ENCODE data around the gene CDKN1B. TPM values are rescaled to one million over a fixed set of nuclear protein-coding genes. Genes with fewer than 3 reads are reported as not detected.
A peak's percentile ranks its signal among the peaks of the same experiment; 100 is the strongest.

CDKN1B gene
- total RNA-seq, 1 experiment from 2014 or later: 27.7 TPM

GRCh38 chr12:12682284-12682683 lies 34.9 kb upstream of the CDKN1B start:
- peaks cover 3% of the 10 kb centered on the region for H3K23me2 ChIP-seq (ENCODE audit: insufficient read length, low read depth, low read length, poor library complexity, severe bottlenecking)
- no peaks in the 10 kb centered on the region for H3K9me3 Mint-ChIP-seq
- H2BK120ac ChIP-seq (ENCODE audit: low read depth, low read length, poor library complexity, severe bottlenecking): no peak overlapping the region
- no peak overlapping the region for H3K23ac ChIP-seq (ENCODE audit: insufficient read length, low read depth, low read length)
- H3K4me2 ChIP-seq (ENCODE audit: insufficient read depth, insufficient read length, low read length): no peak overlapping the region
- no peak overlapping the region for H2AFZ ChIP-seq (ENCODE audit: low read length)
- H2BK12ac ChIP-seq (ENCODE audit: insufficient read length, low read depth, low read length): no peak overlapping the region
- H3K79me2 ChIP-seq (ENCODE audit: insufficient read depth, low read length): no peaks in the 10 kb centered on the region; the same call in 1 of the 2 replicates
- no peak for TF ChIP-seq CTCF (conservative IDR thresholded peaks at IDR 0.05)
- H3K27ac ChIP-seq (ENCODE audit: insufficient read length, low read depth, low read length): no peak overlapping the region
- no peak for DNase-seq
- H3K79me1 ChIP-seq (ENCODE audit: insufficient read depth, low read depth, low read length, poor library complexity, severe bottlenecking): no peaks in the 10 kb centered on the region
- H3K18ac ChIP-seq (ENCODE audit: insufficient read length, low read depth, low read length): no peak overlapping the region
- H4K5ac ChIP-seq (ENCODE audit: insufficient read length, low read depth, low read length): no peak overlapping the region
- no peak overlapping the region for H3K14ac ChIP-seq (ENCODE audit: insufficient read depth, low read length)
- H3K56ac ChIP-seq (ENCODE audit: insufficient read length, low read depth, low read length): no peak overlapping the region
- no peaks in the 10 kb centered on the region for H3K4me1 ChIP-seq (ENCODE audit: insufficient read depth, low read length)
- no peak overlapping the region for H2BK20ac ChIP-seq (ENCODE audit: low read depth, low read length, poor library complexity, severe bottlenecking)
- H2BK15ac ChIP-seq (ENCODE audit: low read depth, low read length): no peak overlapping the region
- H4K20me1 ChIP-seq (ENCODE audit: control insufficient read depth, insufficient read depth, insufficient read length): no peaks in the 10 kb centered on the region
- H3K9ac ChIP-seq (ENCODE audit: extremely low read depth, insufficient read length, low read length): no peak overlapping the region
- H3K4ac ChIP-seq (ENCODE audit: low read depth, low read length): no peak overlapping the region
- no peaks in the 10 kb centered on the region for H3K9me3 ChIP-seq (ENCODE audit: control insufficient read depth, low read depth, low read length)
- peak overlapping the region; percentile 1 to 16; a peak in 3 of 5 replicates for H3K4me3 Mint-ChIP-seq
- H2AK5ac ChIP-seq (ENCODE audit: insufficient read length, low read length): no peak overlapping the region
- H3K36me3 Mint-ChIP-seq (ENCODE audit: insufficient read depth in 1 of 3, low read depth in 3 of 3): peaks cover 0 to 11% (median 10%) of the 10 kb centered on the region in 3 experiments; a peak in 3 of 7 replicates
- peaks cover 3% of the 10 kb centered on the region; the same call in 1 of the 2 replicates for H3K27me3 ChIP-seq (ENCODE audit: insufficient read depth, low read length)
- no peak overlapping the region for H2BK5ac ChIP-seq (ENCODE audit: insufficient read length, low read length)
- H4K8ac ChIP-seq (replicated peaks; ENCODE audit: insufficient read length, low read depth, low read length): no peak overlapping the region
- H3T11ph ChIP-seq (ENCODE audit: low read length): no peak overlapping the region
- peaks cover 43 to 57% of the 10 kb centered on the region in 2 experiments for H3K4me1 Mint-ChIP-seq
- no peaks in the 10 kb centered on the region for H3K27me3 Mint-ChIP-seq (ENCODE audit: low read depth)
- peak overlapping the region in 1 of 3 experiments; percentile 36; a peak in 2 of 7 replicates for H3K27ac Mint-ChIP-seq
- H4K91ac ChIP-seq (ENCODE audit: insufficient read length, low read depth, low read length): no peak overlapping the region

Data from H9 (cell line).